ENCODE data around the gene CRTC1.

DNA sequence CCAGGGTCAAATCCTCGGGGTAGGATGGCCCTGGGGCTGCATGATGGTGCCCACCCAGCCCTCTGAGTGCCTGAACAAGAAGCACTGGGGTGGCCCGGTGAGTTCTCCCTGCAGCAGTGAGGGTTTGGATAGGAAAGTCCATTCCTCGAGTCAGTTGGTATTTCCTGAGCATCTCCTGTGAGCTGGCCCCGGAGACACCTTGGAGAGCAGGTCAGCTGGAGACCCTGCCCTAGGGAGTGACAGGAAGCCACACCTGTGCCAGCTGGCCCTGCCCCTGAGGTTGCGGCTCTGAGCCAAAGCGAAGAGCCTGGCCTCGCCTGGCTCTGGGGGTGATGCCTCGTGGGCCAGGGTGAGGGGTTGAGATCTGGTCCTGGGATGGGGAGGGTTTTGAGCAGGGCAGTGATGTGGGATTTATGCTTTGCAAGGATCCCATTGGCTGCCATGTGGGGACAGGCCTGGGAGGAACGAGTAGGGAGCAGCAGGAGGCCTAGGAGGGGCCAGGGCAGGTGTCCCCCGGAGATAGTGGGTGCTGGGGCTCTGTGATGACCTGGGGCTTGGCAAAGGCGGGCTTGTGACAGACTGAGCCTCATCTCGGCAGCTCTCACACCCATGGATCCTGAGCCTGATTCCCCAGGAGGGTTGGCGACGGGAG, 16.0 kb downstream of the CRTC1 start:
- TF ChIP-seq EZH2phosphoT487 (IDR thresholded peaks at IDR 0.05; ENCODE audit: insufficient read depth, low read depth) (no peak), EZH2 (IDR thresholded peaks at IDR 0.05; ENCODE audit: insufficient read depth, poor library complexity, severe bottlenecking) (no peak)
